HEK293 (cell line): Measurements from ENCODE around the gene RTBDN.

Source experiments
- AEBP2 ChIP-seq: fragments of 450-650 bp; formaldehyde crosslinking; IDR thresholded peaks from 2 replicates; pipeline ENCODE4 v1.5.1; 2016; ENCODE audit warnings: missing biosample characterization, missing genetic modification characterization, borderline replicate concordance
- GLI4 ChIP-seq: fragments of 450-650 bp; formaldehyde crosslinking; IDR thresholded peaks from 2 replicates; pipeline ENCODE4 v1.5.1; 2016; ENCODE audit warnings: missing biosample characterization, missing genetic modification characterization
- GLIS2 ChIP-seq: fragments of 450-650 bp; formaldehyde crosslinking; IDR thresholded peaks from 2 replicates; pipeline ENCODE4 v1.5.1; 2016; ENCODE audit warnings: missing biosample characterization, missing genetic modification characterization
- RBAK ChIP-seq: fragments of 450-650 bp; formaldehyde crosslinking; IDR thresholded peaks from 2 replicates; pipeline ENCODE4 v1.5.1; 2016; ENCODE audit warnings: missing biosample characterization, missing genetic modification characterization
- REPIN1 ChIP-seq: fragments of 450-650 bp; formaldehyde crosslinking; IDR thresholded peaks from 2 replicates; pipeline ENCODE4 v1.5.1; 2017; ENCODE audit warnings: missing biosample characterization, missing genetic modification characterization, low read depth
- REST ChIP-seq: fragments of 450-650 bp; formaldehyde crosslinking; IDR thresholded peaks from 2 replicates; pipeline ENCODE4 v1.5.1; 2016; ENCODE audit warnings: missing biosample characterization, missing genetic modification characterization
- SCRT1 ChIP-seq: fragments of 450-650 bp; formaldehyde crosslinking; IDR thresholded peaks from 2 replicates; pipeline ENCODE4 v1.5.1; 2016; ENCODE audit warnings: missing biosample characterization, missing genetic modification characterization, borderline replicate concordance
- SETDB1 ChIP-seq: IDR thresholded peaks from one replicate; pipeline ENCODE4 v1.6.1; 2017; ENCODE audit warnings: mild to moderate bottlenecking, low read length, moderate library complexity, mixed read lengths; ENCODE audit not compliant: insufficient read length
- TSHZ1 ChIP-seq: fragments of 450-650 bp; formaldehyde crosslinking; IDR thresholded peaks from 2 replicates; pipeline ENCODE4 v1.5.1; 2016; ENCODE audit warnings: missing biosample characterization, missing genetic modification characterization, borderline replicate concordance
- ZBTB21 ChIP-seq: fragments of 450-650 bp; formaldehyde crosslinking; IDR thresholded peaks from 2 replicates; pipeline ENCODE4 v1.5.1; 2017; ENCODE audit warnings: missing biosample characterization, missing genetic modification characterization
- ZNF174 ChIP-seq: fragments of 450-650 bp; formaldehyde crosslinking; IDR thresholded peaks from 2 replicates; pipeline ENCODE4 v1.5.0; 2017; ENCODE audit warnings: missing biosample characterization, mild to moderate bottlenecking, missing genetic modification characterization
- ZNF184 ChIP-seq: fragments of 450-650 bp; IDR thresholded peaks from 2 replicates; pipeline ENCODE4 v1.5.1; 2018; ENCODE audit warnings: missing biosample characterization, mild to moderate bottlenecking, missing genetic modification characterization
- ZNF211 ChIP-seq: fragments of 450-650 bp; formaldehyde crosslinking; IDR thresholded peaks from 2 replicates; pipeline ENCODE4 v1.5.1; 2016; ENCODE audit warnings: low read depth, missing biosample characterization, missing genetic modification characterization
- ZNF280C ChIP-seq: fragments of 450-650 bp; formaldehyde crosslinking; IDR thresholded peaks from 2 replicates; pipeline ENCODE4 v1.5.1; 2016; ENCODE audit warnings: missing biosample characterization, missing genetic modification characterization
- ZNF311 ChIP-seq: fragments of 450-650 bp; formaldehyde crosslinking; IDR thresholded peaks from 2 replicates; pipeline ENCODE4 v1.5.1; 2017; ENCODE audit warnings: missing biosample characterization, missing genetic modification characterization, borderline replicate concordance
- ZNF571 ChIP-seq: fragments of 450-650 bp; formaldehyde crosslinking; IDR thresholded peaks from 2 replicates; pipeline ENCODE4 v1.5.0; 2017; ENCODE audit warnings: missing biosample characterization, missing genetic modification characterization
- ZNF580 ChIP-seq: fragments of 450-650 bp; formaldehyde crosslinking; IDR thresholded peaks from 2 replicates; pipeline ENCODE4 v1.5.1; 2016; ENCODE audit warnings: missing biosample characterization, missing genetic modification characterization
- ZNF585B ChIP-seq: fragments of 450-650 bp; formaldehyde crosslinking; IDR thresholded peaks from 2 replicates; pipeline ENCODE4 v1.5.1; 2016; ENCODE audit warnings: missing biosample characterization, missing genetic modification characterization
- ZNF600 ChIP-seq: fragments of 450-650 bp; formaldehyde crosslinking; IDR thresholded peaks from 2 replicates; pipeline ENCODE4 v1.5.1; 2016; ENCODE audit warnings: missing biosample characterization, missing genetic modification characterization
- ZNF610 ChIP-seq: fragments of 450-650 bp; formaldehyde crosslinking; IDR thresholded peaks from 2 replicates; pipeline ENCODE4 v1.5.1; 2016; ENCODE audit warnings: missing biosample characterization, missing genetic modification characterization, borderline replicate concordance
- ZNF658 ChIP-seq: fragments of 450-650 bp; formaldehyde crosslinking; IDR thresholded peaks from 2 replicates; pipeline ENCODE4; 2016; ENCODE audit warnings: missing biosample characterization, missing genetic modification characterization
- ZNF692 ChIP-seq: fragments of 450-650 bp; formaldehyde crosslinking; IDR thresholded peaks from 2 replicates; pipeline ENCODE4 v1.5.1; 2016; ENCODE audit warnings: missing biosample characterization, missing genetic modification characterization
- ZNF747 ChIP-seq: fragments of 450-650 bp; formaldehyde crosslinking; IDR thresholded peaks from 2 replicates; pipeline ENCODE4 v1.5.1; 2016; ENCODE audit warnings: missing biosample characterization, missing genetic modification characterization
- ZNF776 ChIP-seq: fragments of 450-650 bp; formaldehyde crosslinking; IDR thresholded peaks from 2 replicates; pipeline ENCODE4 v1.5.0; 2017; ENCODE audit warnings: missing biosample characterization, missing genetic modification characterization, borderline replicate concordance

The RTBDN gene

GRCh38 chr19:12782424-12783290 lies 51.7 kb downstream of the RTBDN start (continued):
- TF ChIP-seq REST (tag by site-specific recombination), result no peak
- TF ChIP-seq ZNF585B (tag by site-specific recombination), result no peak
- TF ChIP-seq GLI4, result no peak
- no peak for TF ChIP-seq ZNF280C (tag by site-specific recombination)
- no peak for TF ChIP-seq AEBP2 (tag by site-specific recombination)
- TF ChIP-seq ZNF610 (tag by site-specific recombination), result 0 out of 2 replicates have a peak, but pooled peaks have one; percentile 30
- TF ChIP-seq ZNF174, result no peak
- TF ChIP-seq ZNF211 (tag by site-specific recombination), result no peak
- TF ChIP-seq ZNF580 (tag by site-specific recombination), result no peak
- TF ChIP-seq SETDB1, result no peak
- no peak for TF ChIP-seq ZNF747 (tag by site-specific recombination)
- TF ChIP-seq ZNF600, result peak; percentile 58; the same call in 1 of the 2 replicates
- 0 out of 2 replicates have a peak, but pooled peaks have one; percentile 20 for TF ChIP-seq TSHZ1 (tag by site-specific recombination)
- TF ChIP-seq GLIS2 (tag by site-specific recombination), result peak; percentile 92
- TF ChIP-seq REPIN1 (tag by site-specific recombination), result no peak
- TF ChIP-seq ZNF571, result no peak
- TF ChIP-seq ZNF184 (tag by site-specific recombination), result no peak
- TF ChIP-seq RBAK (tag by site-specific recombination), result no peak
- TF ChIP-seq ZNF776, result no peak
- no peak for TF ChIP-seq ZNF658 (tag by site-specific recombination)
- TF ChIP-seq SCRT1 (tag by site-specific recombination), result no peak
- peak; percentile 67; the same call in 1 of the 2 replicates for TF ChIP-seq ZNF692
- TF ChIP-seq ZBTB21, result 0 out of 2 replicates have a peak, but pooled peaks have one; percentile 28
- TF ChIP-seq ZNF311, result no peak; the same call in 1 of the 2 replicates
